ENCODE data around the gene TRAPPC3. TPM values are rescaled to one million over a fixed set of nuclear protein-coding genes. Genes with fewer than 3 reads are reported as not detected.

The TRAPPC3 gene
- total and polyA plus RNA-seq, 5 experiments from 2014 or later = 44.6 to 115 (median 99.9) TPM

DNA sequence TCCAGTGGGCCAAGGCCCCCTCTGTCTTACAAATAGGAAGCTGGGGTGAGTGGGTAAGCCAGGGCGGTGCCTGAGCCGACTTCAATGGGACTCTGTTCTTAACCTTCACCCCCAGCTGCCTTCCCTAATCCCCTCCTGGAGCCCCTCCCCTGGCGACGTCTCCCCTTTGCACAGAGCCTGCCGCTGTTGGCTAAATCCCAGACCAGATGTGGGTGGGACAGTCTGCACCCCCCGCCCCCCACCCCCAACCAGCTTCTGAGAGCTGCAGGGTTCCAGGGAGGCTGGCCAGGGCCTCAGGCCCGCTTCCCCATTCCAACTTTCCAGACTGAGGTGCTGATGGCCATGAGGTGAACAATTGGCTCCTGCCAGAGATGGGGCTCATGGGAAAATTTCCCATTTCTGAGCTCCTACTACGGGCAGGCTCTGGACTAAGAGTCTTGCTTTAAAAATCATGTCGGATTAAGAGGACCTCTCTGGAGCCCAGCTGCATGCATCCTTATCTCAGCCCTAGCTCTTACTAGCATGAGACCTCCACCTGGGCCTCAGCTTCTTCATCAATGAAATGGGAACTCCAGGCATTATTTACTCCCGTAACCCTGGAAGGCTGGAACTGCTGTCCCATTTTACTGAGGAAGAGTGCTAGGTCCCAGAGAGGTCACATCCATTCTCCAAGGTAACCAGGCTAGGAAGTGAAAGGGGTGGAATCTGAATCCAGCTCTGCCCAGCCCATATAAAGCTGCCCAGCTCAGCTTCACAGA, 30.7 kb downstream of the TRAPPC3 start:
- H3K36me3 Mint-ChIP-seq = no peaks in the 10 kb centered on the region
- no peak overlapping the region for H3K4me3 Mint-ChIP-seq
- ATAC-seq = no peak
- POLR2A ChIA-PET = interaction anchor here (0.6 to 5.7 kb wide), 4 partner anchors 10 to 46 kb away, joined by 3 to 35 read pairs (median 5); no protein-coding TSS in a partner anchor
- no peaks in the 10 kb centered on the region for H3K9me3 Mint-ChIP-seq
- peaks cover 12 to 14% (median 13%) of the 10 kb centered on the region in 4 donors for H3K4me1 Mint-ChIP-seq
- H3K27ac Mint-ChIP-seq = peak overlapping the region in 1 of 10 donors; percentile 47
- DNase-seq = no peak
- H3K27me3 Mint-ChIP-seq = peaks cover 8 to 19% (median 16%) of the 10 kb centered on the region in 5 donors

GRCh38 chr1:36116901-36117300, 32.4 kb downstream of the TRAPPC3 start:
- Mint-ChIP-seq H3K27me3 (peaks cover 0 to 3% (median 0%) of the 10 kb centered on the region in 5 donors), H3K36me3 (no peaks in the 10 kb centered on the region), H3K9me3 (no peaks in the 10 kb centered on the region), H3K27ac (peak overlapping the region in 1 of 10 donors; percentile 44), H3K4me1 (peaks cover 0 to 13% (median 5%) of the 10 kb centered on the region in 4 donors), H3K4me3 (no peak overlapping the region)
- no peak for DNase-seq
- no peak for ATAC-seq
- POLR2A ChIA-PET = interaction anchor here (0.5 to 1.5 kb wide), 3 partner anchors 16 to 28 kb away, joined by 3 to 4 read pairs (median 4); no protein-coding TSS in a partner anchor

DNA sequence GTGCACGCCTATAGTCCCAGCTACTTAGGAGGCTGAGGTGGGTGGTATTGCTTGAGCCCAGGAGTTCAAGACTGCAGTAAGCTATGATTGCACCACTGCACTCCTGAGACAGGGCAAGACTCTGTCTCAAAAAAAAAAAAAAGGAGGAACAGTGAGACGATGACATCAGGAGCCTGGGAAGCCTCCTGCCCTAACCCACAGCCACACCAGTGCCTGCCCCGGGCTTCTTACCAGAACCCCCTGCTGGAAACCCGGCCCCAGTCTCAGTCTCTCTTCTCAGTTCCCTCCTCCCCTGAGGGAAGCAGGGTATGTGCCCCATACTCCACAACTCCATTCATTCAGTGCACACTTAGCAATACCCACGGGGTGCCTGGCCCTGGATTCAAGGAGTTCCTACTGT, 33.4 kb downstream of the TRAPPC3 start:
- POLR2A ChIA-PET = interaction anchor here (1.7 kb wide), 1 partner anchor 41 kb away, joined by 3 read pairs; no protein-coding TSS in a partner anchor
- Mint-ChIP-seq H3K9me3 (no peaks in the 10 kb centered on the region), H3K4me3 (no peak overlapping the region), H3K4me1 (peaks cover 8 to 21% (median 12%) of the 10 kb centered on the region in 4 donors), H3K36me3 (no peaks in the 10 kb centered on the region), H3K27ac (no peak overlapping the region), H3K27me3 (peaks cover 0 to 3% (median 0%) of the 10 kb centered on the region in 5 donors)
- no peak for ATAC-seq
- no peak for DNase-seq

GRCh38 chr1:36115200-36115669, 34.1 kb downstream of the TRAPPC3 start:
- peaks cover 0 to 3% (median 0%) of the 10 kb centered on the region in 5 donors for H3K27me3 Mint-ChIP-seq
- peak overlapping the region in 1 of 10 donors; percentile 49 for H3K27ac Mint-ChIP-seq
- H3K4me3 Mint-ChIP-seq = no peak overlapping the region
- H3K36me3 Mint-ChIP-seq = no peaks in the 10 kb centered on the region
- peaks cover 10 to 28% (median 16%) of the 10 kb centered on the region in 4 donors for H3K4me1 Mint-ChIP-seq
- H3K9me3 Mint-ChIP-seq = no peaks in the 10 kb centered on the region
- POLR2A ChIA-PET = interaction anchor here (1.7 kb wide), 1 partner anchor 42 kb away, joined by 3 read pairs; no protein-coding TSS in a partner anchor
- no peak for DNase-seq
- ATAC-seq = no peak

GRCh38 chr1:36114371-36114770, 34.9 kb downstream of the TRAPPC3 start:
- no peak for DNase-seq
- Mint-ChIP-seq H3K27ac (peak overlapping the region in 2 of 10 donors; percentile 23 to 59), H3K4me1 (peaks cover 13 to 34% (median 21%) of the 10 kb centered on the region in 4 donors), H3K36me3 (no peaks in the 10 kb centered on the region), H3K27me3 (no peaks in the 10 kb centered on the region), H3K4me3 (no peak overlapping the region), H3K9me3 (no peaks in the 10 kb centered on the region)
- ATAC-seq = no peak
- POLR2A ChIA-PET = interaction anchor here (1.7 kb wide), 1 partner anchor 43 kb away, joined by 3 read pairs; no protein-coding TSS in a partner anchor

DNA sequence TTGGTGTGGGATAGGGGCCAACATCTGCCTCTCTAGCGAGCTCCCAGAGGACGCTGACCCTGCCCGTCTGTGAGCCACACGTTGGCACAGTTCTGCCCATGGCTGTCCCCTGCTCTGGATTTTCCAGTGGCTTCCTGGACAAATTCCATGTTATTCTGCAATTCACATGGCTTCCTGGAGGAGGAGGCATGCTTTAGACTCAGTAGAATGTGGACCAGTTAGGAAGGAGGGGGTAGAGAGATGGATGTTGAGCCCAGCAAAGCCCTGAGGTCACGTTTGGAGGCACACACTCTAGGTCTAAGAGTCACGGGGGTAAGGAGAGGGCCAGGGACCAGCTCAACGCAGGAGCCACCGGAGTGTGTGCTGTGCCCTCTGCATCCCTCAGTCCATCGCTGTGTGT, 36.5 kb downstream of the TRAPPC3 start:
- Mint-ChIP-seq H3K9me3 (no peaks in the 10 kb centered on the region), H3K4me3 (no peak overlapping the region), H3K27ac (peak overlapping the region in 2 of 10 donors; percentile 48 to 66), H3K4me1 (peaks cover 22 to 49% (median 36%) of the 10 kb centered on the region in 4 donors), H3K27me3 (no peaks in the 10 kb centered on the region), H3K36me3 (no peaks in the 10 kb centered on the region)
- no peak for DNase-seq
- ATAC-seq = no peak
- POLR2A ChIA-PET = interaction anchor here (1.1 kb wide), 2 partner anchors 9 to 37 kb away, joined by 3 to 4 read pairs; partner anchors contain the start of gene TRAPPC3

GRCh38 chr1:36111151-36111550, 38.1 kb downstream of the TRAPPC3 start:
- ATAC-seq (no peak), DNase-seq (no peak)
- POLR2A ChIA-PET = interaction anchor here (1.0 to 6.9 kb wide), 2 partner anchors 18 to 23 kb away, joined by 7 to 44 read pairs; no protein-coding TSS in a partner anchor
- peaks cover 24 to 55% (median 42%) of the 10 kb centered on the region in 4 donors for H3K4me1 Mint-ChIP-seq
- peak overlapping the region in 9 of 10 donors; percentile 54 to 93 (median 81) for H3K27ac Mint-ChIP-seq
- no peaks in the 10 kb centered on the region for H3K27me3 Mint-ChIP-seq
- peak overlapping the region in 8 of 10 donors; percentile 11 to 83 (median 46) for H3K4me3 Mint-ChIP-seq
- no peaks in the 10 kb centered on the region for H3K36me3 Mint-ChIP-seq
- H3K9me3 Mint-ChIP-seq = no peaks in the 10 kb centered on the region

- peak overlapping the region; percentile 89 to 97 (median 94) for H3K27ac Mint-ChIP-seq
- peak overlapping the region; percentile 36 to 88 (median 75) for H3K4me3 Mint-ChIP-seq
- peaks cover 26 to 55% (median 43%) of the 10 kb centered on the region in 4 donors for H3K4me1 Mint-ChIP-seq
- no peaks in the 10 kb centered on the region for H3K36me3 Mint-ChIP-seq
- no peaks in the 10 kb centered on the region for H3K27me3 Mint-ChIP-seq
- no peaks in the 10 kb centered on the region for H3K9me3 Mint-ChIP-seq
- ATAC-seq (peak; percentile 99), DNase-seq (peak; percentile 34 to 79 (median 60))
- POLR2A ChIA-PET = interaction anchor here (0.7 to 6.9 kb wide), 9 partner anchors 10 to 79 kb away, joined by 3 to 44 read pairs (median 5); partner anchors contain the start of genes ADPRS, MAP7D1 and TRAPPC3
Observed at GRCh38 chr1:36109041-36109679, 40.1 kb downstream of the TRAPPC3 start.

DNA sequence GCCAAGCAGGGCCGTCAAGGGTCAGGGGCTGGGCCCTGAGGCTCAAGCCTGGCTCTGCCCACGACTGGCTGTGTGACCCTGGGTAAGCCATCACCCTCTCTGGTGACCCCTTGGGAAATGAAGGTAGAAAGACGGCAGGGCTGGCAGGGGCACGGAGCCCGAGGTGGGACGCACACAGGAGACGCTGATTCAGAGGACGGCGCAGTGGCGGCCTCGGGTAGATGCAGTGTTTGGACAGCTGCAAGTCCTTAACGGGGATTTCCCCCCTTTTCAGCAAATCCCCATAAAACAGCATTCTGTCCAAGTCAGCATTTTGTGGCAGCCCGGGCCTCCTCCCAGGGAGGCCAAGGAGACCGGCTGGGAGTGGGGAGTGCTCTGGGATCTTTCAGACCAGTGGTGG, 41.0 kb downstream of the TRAPPC3 start:
- Mint-ChIP-seq H3K27me3 (no peaks in the 10 kb centered on the region), H3K4me1 (peaks cover 23 to 51% (median 43%) of the 10 kb centered on the region in 4 donors), H3K36me3 (no peaks in the 10 kb centered on the region), H3K4me3 (peak overlapping the region in 6 of 10 donors; percentile 45 to 88 (median 76)), H3K27ac (peak overlapping the region; percentile 89 to 97 (median 94)), H3K9me3 (no peaks in the 10 kb centered on the region)
- no peak for ATAC-seq
- DNase-seq = no peak
- POLR2A ChIA-PET = interaction anchor here (0.8 to 6.9 kb wide), 7 partner anchors 12 to 80 kb away, joined by 3 to 44 read pairs (median 11); partner anchors contain the start of genes ADPRS, MAP7D1 and TRAPPC3

DNA sequence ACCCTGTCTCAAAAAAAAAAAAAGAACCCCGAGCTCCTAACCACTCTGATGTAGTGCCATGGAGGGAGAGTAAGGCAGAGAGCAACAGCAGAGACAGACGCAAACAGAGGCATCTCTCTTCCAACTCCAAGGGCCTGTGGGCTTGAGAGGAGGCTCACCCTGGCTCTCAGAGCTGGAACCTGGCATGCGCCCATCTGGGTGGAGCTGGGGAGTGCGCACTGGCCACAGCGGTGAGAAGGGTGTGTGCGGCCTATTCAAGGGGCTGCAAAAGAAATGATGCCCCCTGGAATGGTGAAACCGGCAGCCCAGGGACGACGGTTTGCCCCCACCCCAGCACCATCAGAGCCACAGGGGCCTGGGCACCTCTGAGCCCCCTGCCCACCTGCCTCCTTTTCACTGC, 41.9 kb downstream of the TRAPPC3 start:
- POLR2A ChIA-PET = interaction anchor here (4.1 to 6.9 kb wide), 3 partner anchors 13 to 42 kb away, joined by 18 to 44 read pairs (median 35); partner anchors contain the start of gene TRAPPC3
- H3K27me3 Mint-ChIP-seq = no peaks in the 10 kb centered on the region
- H3K9me3 Mint-ChIP-seq = no peaks in the 10 kb centered on the region
- no peak for ATAC-seq
- DNase-seq = no peak
- peak overlapping the region; percentile 73 to 97 (median 92) for H3K27ac Mint-ChIP-seq
- H3K4me3 Mint-ChIP-seq = peak overlapping the region in 2 of 10 donors; percentile 10 to 54
- H3K4me1 Mint-ChIP-seq = peaks cover 22 to 48% (median 40%) of the 10 kb centered on the region in 4 donors
- H3K36me3 Mint-ChIP-seq = no peaks in the 10 kb centered on the region

DNA sequence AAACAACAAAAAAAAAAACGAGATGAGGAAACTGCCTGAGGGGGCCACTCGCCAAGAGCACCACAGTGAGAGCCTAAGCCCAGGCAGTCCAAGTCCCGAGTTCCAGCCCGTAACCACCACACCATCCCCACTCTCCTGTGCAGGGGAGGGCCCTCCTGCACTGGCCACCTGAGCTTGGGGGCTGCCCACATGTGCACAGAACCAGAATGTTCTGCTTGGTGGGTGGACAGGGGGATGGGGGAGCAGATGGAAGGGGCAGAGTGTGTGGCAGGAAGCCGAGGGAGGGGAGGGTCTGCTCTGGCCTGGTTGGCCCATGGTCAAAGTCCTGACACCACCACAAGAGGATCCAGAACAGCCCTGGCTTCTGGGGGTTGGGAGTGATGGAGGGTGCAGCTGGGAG, 43.0 kb downstream of the TRAPPC3 start:
- no peaks in the 10 kb centered on the region for H3K9me3 Mint-ChIP-seq
- no peaks in the 10 kb centered on the region for H3K36me3 Mint-ChIP-seq
- H3K27me3 Mint-ChIP-seq = no peaks in the 10 kb centered on the region
- DNase-seq (no peak), ATAC-seq (no peak)
- H3K4me3 Mint-ChIP-seq = peak overlapping the region in 1 of 10 donors; percentile 30
- peaks cover 19 to 41% (median 34%) of the 10 kb centered on the region in 4 donors for H3K4me1 Mint-ChIP-seq
- peak overlapping the region in 6 of 10 donors; percentile 20 to 95 (median 74) for H3K27ac Mint-ChIP-seq
- POLR2A ChIA-PET = interaction anchor here (0.7 to 6.9 kb wide), 6 partner anchors 13 to 843 kb away, joined by 3 to 44 read pairs (median 4); partner anchors contain the start of genes MRPS15 and TRAPPC3

GRCh38 chr1:36101546-36101945, 47.7 kb downstream of the TRAPPC3 start:
- no peaks in the 10 kb centered on the region for H3K9me3 Mint-ChIP-seq
- DNase-seq = no peak
- H3K4me1 Mint-ChIP-seq = peaks cover 6 to 13% (median 8%) of the 10 kb centered on the region in 4 donors
- POLR2A ChIA-PET = interaction anchor here (1.3 kb wide), 1 partner anchor 48 kb away, joined by 3 read pairs; the partner anchor contains the start of gene TRAPPC3
- no peaks in the 10 kb centered on the region for H3K27me3 Mint-ChIP-seq
- H3K27ac Mint-ChIP-seq = peak overlapping the region in 1 of 10 donors; percentile 54
- H3K4me3 Mint-ChIP-seq = no peak overlapping the region
- peaks cover 0 to 2% (median 0%) of the 10 kb centered on the region in 3 donors for H3K36me3 Mint-ChIP-seq
- no peak for ATAC-seq

All from naive thymus-derived CD8-positive, alpha-beta T cell (primary cell).